Erythroblast (primary cell): Measurements from ENCODE around the gene BAD.

Experiments
- GATA1 ChIP-seq: IDR thresholded peaks from 2 replicates; pipeline ENCODE4 v1.6.1; 2011; ENCODE audit warnings: low read depth, mild to moderate bottlenecking, control low read depth, low read length, moderate library complexity
- POLR2A ChIP-seq: IDR thresholded peaks from 2 replicates; pipeline ENCODE4 v1.6.1; 2011; ENCODE audit warnings: mild to moderate bottlenecking, low read length

DNA sequence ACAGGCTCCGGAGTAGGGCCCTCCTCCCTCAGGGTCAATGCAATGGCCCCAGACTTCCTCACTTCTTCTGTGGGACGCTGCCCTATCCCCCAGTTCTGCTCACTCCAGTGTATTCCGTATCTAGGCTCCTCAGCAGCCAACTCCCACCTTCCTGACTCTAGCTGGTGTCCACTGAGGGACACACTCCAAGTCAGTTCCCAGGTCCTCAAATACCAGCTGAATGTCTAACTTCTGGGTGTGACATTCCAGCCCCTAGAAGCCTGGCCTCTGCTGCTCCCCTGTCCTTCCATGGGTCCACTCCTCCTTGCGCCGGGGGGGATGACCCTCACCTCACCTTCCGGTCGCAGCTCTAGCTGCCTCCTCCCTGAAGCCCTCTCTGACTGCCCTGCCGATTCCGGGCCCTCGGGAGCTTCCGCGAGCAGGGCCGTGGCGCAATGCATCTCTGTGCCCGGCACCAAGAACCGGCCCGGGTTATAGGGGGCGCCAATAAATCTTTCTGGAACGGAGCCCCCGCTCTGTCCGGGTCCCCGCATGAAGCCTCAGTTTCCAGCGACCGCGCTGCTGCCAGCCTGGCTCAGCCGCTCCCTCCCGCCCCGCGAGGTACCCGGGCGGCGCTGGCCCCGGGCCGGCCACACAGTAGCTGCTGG, 15.4 kb downstream of the BAD start:
- TF ChIP-seq POLR2A (peak; percentile 33), GATA1 (no peak)
